ENCODE measurements around the gene FAM120B.

FAM120B gene

DNA sequence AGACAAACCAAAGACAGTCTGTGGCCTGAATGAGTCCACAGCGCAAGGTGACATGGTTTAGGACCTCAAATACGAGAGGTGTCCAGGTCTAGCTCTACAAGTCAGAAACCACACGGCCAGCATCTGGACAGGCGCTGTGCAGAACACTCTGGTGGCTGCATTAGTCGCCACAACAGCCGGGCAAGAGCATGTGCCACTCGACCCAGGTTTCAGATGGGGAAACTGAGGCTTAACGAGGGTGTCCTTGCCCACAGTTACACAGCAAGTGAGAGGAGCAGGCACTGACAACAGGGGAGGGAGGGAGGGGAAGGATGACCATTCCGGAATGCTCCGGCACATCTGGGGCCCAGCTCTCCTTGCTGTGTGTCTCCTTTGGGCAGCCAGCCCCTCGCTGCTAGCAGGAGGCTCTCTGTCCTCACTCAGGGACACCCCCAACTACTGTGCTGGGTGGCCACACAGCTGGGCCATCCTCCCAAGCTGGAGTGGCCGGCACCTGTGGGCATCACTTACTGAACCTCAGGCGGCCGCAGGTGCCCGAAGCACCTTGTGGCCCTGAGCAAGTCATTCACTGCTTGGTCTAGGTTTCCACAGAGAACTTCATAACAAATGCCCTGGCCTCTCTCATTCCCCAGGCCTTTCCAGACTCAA lies 22.3 kb upstream of the FAM120B start:
- no peak for DNase-seq (ENCODE audit: low read depth)
- TF ChIP-seq, protein P1, sequence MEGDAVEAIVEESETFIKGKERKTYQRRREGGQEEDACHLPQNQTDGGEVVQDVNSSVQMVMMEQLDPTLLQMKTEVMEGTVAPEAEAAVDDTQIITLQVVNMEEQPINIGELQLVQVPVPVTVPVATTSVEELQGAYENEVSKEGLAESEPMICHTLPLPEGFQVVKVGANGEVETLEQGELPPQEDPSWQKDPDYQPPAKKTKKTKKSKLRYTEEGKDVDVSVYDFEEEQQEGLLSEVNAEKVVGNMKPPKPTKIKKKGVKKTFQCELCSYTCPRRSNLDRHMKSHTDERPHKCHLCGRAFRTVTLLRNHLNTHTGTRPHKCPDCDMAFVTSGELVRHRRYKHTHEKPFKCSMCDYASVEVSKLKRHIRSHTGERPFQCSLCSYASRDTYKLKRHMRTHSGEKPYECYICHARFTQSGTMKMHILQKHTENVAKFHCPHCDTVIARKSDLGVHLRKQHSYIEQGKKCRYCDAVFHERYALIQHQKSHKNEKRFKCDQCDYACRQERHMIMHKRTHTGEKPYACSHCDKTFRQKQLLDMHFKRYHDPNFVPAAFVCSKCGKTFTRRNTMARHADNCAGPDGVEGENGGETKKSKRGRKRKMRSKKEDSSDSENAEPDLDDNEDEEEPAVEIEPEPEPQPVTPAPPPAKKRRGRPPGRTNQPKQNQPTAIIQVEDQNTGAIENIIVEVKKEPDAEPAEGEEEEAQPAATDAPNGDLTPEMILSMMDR (IDR thresholded peaks at IDR 0.05; ENCODE audit: insufficient read depth, low read depth, low read length, missing control alignments): no peak
- no peak overlapping the region for H3K4me3 ChIP-seq (ENCODE audit: low read length)

DNA sequence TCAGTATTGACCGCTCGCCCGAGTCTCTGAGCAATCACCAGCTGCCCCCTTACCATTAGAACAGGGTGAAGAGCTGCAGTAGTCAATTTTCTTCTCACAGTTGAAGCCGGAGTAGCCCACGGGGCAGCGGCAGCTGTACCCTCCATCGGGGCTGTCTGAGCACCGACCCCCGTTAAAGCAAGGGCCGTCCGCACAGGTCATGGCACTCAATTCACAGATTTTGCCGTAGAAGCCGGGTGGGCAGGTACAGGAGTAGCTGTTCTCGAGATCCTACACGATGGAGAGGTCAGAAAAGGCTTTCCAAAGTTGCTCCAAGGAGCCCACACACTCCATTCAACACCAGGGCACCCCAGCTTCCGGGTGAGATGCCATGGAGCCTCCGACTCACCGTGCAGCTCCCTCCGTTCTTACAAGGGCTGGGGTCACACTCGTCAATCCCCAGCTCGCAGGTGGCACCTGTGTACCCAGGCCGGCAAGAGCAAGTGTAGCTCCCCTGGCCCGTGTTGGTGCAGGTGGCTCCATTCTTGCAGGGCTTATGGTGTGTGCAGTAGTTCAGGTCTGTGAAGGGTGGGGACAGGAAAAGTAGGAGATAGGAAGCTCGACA lies 21.6 kb upstream of the FAM120B start:
- DNase-seq (ENCODE audit: low read depth): no peak
- TF ChIP-seq, protein P1 (IDR thresholded peaks at IDR 0.05; ENCODE audit: insufficient read depth, low read depth, low read length, missing control alignments): no peak
- no peak overlapping the region for H3K4me3 ChIP-seq (ENCODE audit: low read length)

DNA sequence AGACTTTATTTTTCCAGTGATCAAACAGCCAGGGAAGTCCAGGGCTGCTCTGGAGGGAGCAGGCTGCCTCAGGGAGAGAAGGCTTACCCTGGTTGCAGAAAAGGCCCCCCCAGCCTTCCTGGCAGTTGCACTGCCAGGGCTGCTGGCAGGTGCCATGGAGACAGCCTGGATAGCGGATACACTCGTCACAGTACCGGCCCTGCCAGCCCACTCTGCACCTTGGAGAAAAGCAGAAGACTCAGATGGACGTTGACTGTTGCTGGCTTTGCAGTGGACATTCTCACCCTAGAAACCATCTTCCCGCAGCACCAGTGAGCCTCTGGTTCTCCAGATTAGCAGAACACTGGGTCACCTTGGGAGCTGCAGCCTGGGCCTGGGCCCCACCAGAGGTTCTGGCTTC lies 21.1 kb upstream of the FAM120B start:
- DNase-seq (ENCODE audit: low read depth): no peak
- H3K4me3 ChIP-seq (ENCODE audit: low read length): no peak overlapping the region
- TF ChIP-seq, protein P1 (IDR thresholded peaks at IDR 0.05; ENCODE audit: insufficient read depth, low read depth, low read length, missing control alignments): no peak

DNA sequence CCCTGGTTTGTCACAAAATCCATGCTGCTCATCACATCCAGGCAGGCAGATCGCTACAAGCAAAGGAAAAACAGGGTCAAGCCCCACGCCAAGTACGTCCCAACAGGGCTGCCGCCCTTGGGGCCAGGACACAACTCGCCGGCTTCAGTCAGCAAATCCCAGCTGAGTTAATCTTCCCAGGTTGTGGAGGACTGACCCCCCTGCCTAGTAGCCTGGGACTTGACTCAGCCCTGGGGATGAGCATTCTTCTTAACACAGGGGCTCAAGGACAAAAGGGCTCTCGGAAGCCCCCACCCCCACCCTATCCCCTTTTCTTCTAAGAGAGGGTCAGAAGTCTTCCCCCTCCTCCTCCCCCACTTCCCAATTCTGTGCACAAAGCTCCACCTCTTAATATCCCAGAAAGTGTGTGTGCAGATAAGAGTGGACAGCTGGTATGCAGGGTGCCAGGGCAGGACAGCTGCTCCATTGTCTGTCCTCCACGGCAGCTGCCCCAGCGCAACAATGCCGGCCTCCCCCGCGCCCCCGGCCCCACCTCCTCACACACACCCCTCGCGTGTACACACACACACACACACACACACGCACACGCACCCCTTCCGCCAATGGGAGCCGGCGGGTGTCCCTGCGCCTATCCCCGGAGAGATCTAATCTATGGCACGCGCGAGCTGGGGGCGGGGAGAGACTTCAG lies 20.2 kb upstream of the FAM120B start:
- no peak for DNase-seq (ENCODE audit: low read depth)
- peak overlapping the region; percentile 72 for H3K4me3 ChIP-seq (ENCODE audit: low read length)
- TF ChIP-seq, protein P1 (IDR thresholded peaks at IDR 0.05; ENCODE audit: insufficient read depth, low read depth, low read length, missing control alignments): no peak

DNA sequence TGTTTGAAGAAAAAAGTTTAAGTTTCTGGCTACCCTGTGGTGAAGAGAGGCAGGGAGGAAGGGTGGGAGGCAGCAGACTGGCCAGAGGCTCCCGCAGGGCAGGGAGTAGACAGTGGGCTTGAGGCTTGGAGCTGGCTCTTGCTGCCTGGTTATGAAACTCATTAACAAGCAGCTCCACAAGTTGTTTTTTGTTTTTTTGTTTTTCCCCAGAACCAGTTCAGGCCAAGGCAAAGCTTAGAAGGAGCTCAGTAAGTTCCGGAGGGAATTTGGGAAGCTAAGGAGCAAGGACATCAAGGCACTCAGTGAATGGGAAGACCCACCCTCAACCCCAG lies 19.7 kb upstream of the FAM120B start:
- peak overlapping the region; percentile 72 for H3K4me3 ChIP-seq (ENCODE audit: low read length)
- TF ChIP-seq, protein P1 (IDR thresholded peaks at IDR 0.05; ENCODE audit: insufficient read depth, low read depth, low read length, missing control alignments): no peak
- no peak for DNase-seq (ENCODE audit: low read depth)

DNA sequence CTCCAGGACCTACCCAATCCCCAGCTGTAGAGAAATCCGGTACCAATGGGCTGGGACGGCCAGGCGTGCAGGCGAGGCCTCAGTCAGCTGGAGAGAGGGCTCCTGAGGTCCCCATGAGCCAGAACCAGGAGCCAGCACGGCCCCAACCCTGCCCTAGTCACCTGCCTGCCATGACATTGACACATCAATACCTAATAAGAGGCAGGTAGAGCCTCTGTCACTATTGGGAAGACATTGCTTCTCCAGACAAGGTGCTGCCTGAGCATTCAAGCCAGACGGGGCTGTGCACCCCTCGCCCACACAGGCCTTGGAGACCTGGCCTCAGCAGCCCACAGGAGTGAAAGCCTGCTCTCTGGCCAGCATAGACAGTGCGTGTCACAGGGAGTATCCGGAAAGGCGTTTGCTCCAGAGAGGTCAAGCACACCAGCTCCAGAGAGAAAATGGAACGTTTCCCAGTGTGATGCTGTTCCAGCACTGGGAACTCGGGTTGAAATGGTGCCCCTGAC lies 19.1 kb upstream of the FAM120B start:
- H3K4me3 ChIP-seq (ENCODE audit: low read length): peak overlapping the region; percentile 72
- no peak for DNase-seq (ENCODE audit: low read depth)
- TF ChIP-seq, protein P1 (IDR thresholded peaks at IDR 0.05; ENCODE audit: insufficient read depth, low read depth, low read length, missing control alignments): no peak

Data from epithelial cell of esophagus (primary cell).